GM10266 (cell line): ENCODE data around the gene MARCHF4.

Experiments
- DNase-seq: peaks from one replicate; pipeline ENCODE4 v3.0.0; 2012; ENCODE audit errors: extremely low spot score
- TF ChIP-seq, protein P1 (sequence below): IDR thresholded peaks from 2 replicates; pipeline ENCODE4 v1.5.1; 2012; ENCODE audit warnings: mild to moderate bottlenecking, low read depth; ENCODE audit not compliant: control insufficient read depth, insufficient read depth; ENCODE audit errors: missing control alignments

The MARCHF4 gene

DNA sequence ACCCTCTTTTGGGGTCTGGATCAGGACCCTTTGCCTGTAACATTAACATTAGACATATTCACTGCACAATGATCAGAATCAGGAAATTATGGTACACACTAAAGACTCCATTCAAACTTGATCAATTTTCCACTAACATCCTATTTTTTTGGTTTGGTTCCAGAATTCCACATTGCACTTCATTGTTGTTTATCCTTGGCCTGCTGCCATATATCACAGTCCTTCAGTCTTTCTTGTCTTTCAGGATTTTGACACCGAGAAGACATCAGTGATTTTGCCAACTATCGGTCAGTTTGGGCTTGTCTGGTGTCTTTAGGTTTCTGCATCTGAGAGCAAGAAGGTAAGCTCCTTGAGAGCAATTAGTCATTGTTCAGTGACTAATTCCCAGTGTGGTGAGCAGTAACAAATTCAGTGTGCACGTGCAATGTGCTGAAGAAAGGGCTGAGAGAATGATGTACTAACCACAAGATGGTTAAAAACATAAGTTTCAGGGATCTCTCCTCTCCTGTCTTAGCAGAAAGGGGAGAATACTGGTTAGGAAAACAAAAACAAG is 23.5 kb downstream of the MARCHF4 start:
- DNase-seq, result no peak
- TF ChIP-seq, protein P1, sequence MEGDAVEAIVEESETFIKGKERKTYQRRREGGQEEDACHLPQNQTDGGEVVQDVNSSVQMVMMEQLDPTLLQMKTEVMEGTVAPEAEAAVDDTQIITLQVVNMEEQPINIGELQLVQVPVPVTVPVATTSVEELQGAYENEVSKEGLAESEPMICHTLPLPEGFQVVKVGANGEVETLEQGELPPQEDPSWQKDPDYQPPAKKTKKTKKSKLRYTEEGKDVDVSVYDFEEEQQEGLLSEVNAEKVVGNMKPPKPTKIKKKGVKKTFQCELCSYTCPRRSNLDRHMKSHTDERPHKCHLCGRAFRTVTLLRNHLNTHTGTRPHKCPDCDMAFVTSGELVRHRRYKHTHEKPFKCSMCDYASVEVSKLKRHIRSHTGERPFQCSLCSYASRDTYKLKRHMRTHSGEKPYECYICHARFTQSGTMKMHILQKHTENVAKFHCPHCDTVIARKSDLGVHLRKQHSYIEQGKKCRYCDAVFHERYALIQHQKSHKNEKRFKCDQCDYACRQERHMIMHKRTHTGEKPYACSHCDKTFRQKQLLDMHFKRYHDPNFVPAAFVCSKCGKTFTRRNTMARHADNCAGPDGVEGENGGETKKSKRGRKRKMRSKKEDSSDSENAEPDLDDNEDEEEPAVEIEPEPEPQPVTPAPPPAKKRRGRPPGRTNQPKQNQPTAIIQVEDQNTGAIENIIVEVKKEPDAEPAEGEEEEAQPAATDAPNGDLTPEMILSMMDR, result no peak

DNA sequence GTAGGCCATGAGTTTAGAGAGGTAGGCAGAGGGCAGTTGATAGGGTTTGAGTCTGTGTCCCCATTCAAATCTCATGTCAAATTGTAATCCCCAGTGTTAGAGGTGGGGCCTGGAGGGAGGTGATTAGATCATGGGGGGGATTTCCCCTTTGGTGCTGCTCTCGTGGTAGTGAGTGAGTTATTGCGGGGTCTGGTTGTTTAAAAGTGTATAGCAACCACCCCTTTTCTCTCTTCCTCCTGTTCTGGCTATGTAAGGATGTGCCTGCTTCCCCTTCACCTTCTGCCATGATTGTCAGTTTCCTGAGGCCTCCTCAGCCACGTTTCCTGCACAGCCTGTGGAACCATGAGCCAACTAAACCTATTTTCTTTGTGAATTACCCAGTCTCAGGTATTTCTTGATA is 25.5 kb downstream of the MARCHF4 start:
- no peak for DNase-seq
- TF ChIP-seq, protein P1, result no peak

GRCh38 chr2:216345846-216346245 is 26.4 kb downstream of the MARCHF4 start:
- TF ChIP-seq, protein P1, result no peak
- no peak for DNase-seq

GRCh38 chr2:216344950-216345300 is 27.4 kb downstream of the MARCHF4 start:
- TF ChIP-seq, protein P1, result no peak
- no peak for DNase-seq

- TF ChIP-seq, protein P1, result no peak
- no peak for DNase-seq
Measured at GRCh38 chr2:216344206-216344949, 27.9 kb downstream of the MARCHF4 start.

DNA sequence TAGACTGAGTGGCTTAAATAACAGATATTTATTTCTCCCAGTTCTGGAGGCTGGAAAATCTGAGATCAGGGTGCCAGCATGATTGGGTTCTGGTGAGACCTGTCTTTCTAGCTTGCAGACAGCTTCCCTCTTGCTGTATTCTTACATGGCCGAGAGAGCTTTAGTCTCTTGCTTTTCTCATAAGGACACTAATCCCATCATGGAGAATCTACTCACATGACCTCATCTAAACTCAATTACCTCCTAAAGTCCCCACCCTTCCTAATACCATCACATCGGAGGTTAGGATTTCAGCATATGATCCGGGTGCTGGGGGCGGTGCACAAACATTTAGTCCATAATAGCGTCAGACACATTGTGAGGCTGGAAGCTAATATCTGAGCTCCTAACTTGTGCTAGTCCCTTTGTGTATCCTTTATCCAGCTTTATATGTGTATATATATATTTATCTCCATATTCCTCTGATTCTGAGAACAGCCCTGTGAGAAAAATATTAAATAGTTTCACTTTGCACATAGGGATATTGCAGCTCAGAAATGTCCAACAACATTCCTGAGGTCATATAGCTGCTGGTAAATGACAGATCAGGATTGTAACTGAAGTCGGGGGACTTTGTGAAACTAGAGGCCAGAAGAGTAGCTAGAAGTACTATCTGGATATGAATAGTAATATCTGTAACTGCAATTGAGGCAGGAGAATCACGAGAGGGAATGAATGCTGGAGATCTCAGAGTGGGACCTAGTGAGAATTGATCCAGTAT is 28.9 kb downstream of the MARCHF4 start:
- DNase-seq, result no peak
- TF ChIP-seq, protein P1, result no peak

GRCh38 chr2:216341121-216341520 is 31.2 kb downstream of the MARCHF4 start:
- DNase-seq, result no peak
- TF ChIP-seq, protein P1, result no peak
